ENCODE results near the gene MSI2.
A peak's percentile ranks its signal among the peaks of the same experiment; 100 is the strongest.

MSI2 gene

GRCh38 chr17:57416369-57416768 is 160.0 kb downstream of the MSI2 start:
- DNase-seq (ENCODE audit: low spot score): no peak

- no peak for DNase-seq (ENCODE audit: low spot score)
These were observed 161.6 kb downstream of the MSI2 start for GRCh38 chr17:57417956-57418355.

GRCh38 chr17:57418463-57419246 is 162.3 kb downstream of the MSI2 start:
- no peak for DNase-seq (ENCODE audit: low spot score)

- no peak for DNase-seq (ENCODE audit: low spot score)
These were observed 163.7 kb downstream of the MSI2 start for GRCh38 chr17:57419940-57420550.

- DNase-seq (ENCODE audit: low spot score): no peak
These were observed 164.7 kb downstream of the MSI2 start for GRCh38 chr17:57420734-57421717.

- peak; percentile 57 for DNase-seq (ENCODE audit: low spot score)
These were observed 166.3 kb downstream of the MSI2 start for GRCh38 chr17:57422574-57423164.

GRCh38 chr17:57423541-57423940 is 167.2 kb downstream of the MSI2 start:
- DNase-seq (ENCODE audit: low spot score): no peak

GRCh38 chr17:57424273-57424672 is 167.9 kb downstream of the MSI2 start:
- DNase-seq (ENCODE audit: low spot score): no peak

- no peak for DNase-seq (ENCODE audit: low spot score)
These were observed 168.5 kb downstream of the MSI2 start for GRCh38 chr17:57424777-57425188.

- no peak for DNase-seq (ENCODE audit: low spot score)
These were observed 169.1 kb downstream of the MSI2 start for GRCh38 chr17:57425431-57425830.

GRCh38 chr17:57425903-57426880 is 169.9 kb downstream of the MSI2 start:
- DNase-seq (ENCODE audit: low spot score): no peak

- no peak for DNase-seq (ENCODE audit: low spot score)
These were observed 173.6 kb downstream of the MSI2 start for GRCh38 chr17:57429966-57430365.

GRCh38 chr17:57431415-57431814 is 175.1 kb downstream of the MSI2 start:
- no peak for DNase-seq (ENCODE audit: low spot score)

GRCh38 chr17:57432507-57433277 is 176.4 kb downstream of the MSI2 start:
- no peak for DNase-seq (ENCODE audit: low spot score)

GRCh38 chr17:57433452-57433851 is 177.1 kb downstream of the MSI2 start:
- DNase-seq (ENCODE audit: low spot score): no peak

GRCh38 chr17:57434361-57434760 is 178.0 kb downstream of the MSI2 start:
- DNase-seq (ENCODE audit: low spot score): no peak

GRCh38 chr17:57436565-57436964 is 180.2 kb downstream of the MSI2 start:
- no peak for DNase-seq (ENCODE audit: low spot score)

- DNase-seq (ENCODE audit: low spot score): no peak
These were observed 181.9 kb downstream of the MSI2 start for GRCh38 chr17:57438066-57438731.

- DNase-seq (ENCODE audit: low spot score): no peak
These were observed 183.3 kb downstream of the MSI2 start for GRCh38 chr17:57439651-57440050.

Measured in AG08396 (cell line).